Esophagus muscularis mucosa (tissue), 4 donors: ENCODE measurements around the gene ITPR1. TPM values are rescaled to one million over a fixed set of nuclear protein-coding genes. Genes with fewer than 3 reads are reported as not detected.
A peak's percentile ranks its signal among the peaks of the same experiment; 100 is the strongest.

ENCODE experiments used
- DNase-seq: peaks from one replicate; pipeline ENCODE4 v3.0.0-alpha.2; 2017; ENCODE audit errors: extremely low spot score
- H3K27ac ChIP-seq, 4 donors: fragments of 200-600 bp; sonication (generic); replicated peaks in 1 of 4; 1 replicate in 3 of 4; 2 replicates in 1 of 4; pipeline ENCODE4 v1.5.1; 2016 to 2019; ENCODE audit warnings: mild to moderate bottlenecking in 1 of 4
- H3K27me3 ChIP-seq, 4 donors: fragments of 200-600 bp; sonication (generic); one replicate each; pipeline versions ENCODE4 v1.5.1 to v1.6.0; 2016 to 2019
- H3K36me3 ChIP-seq, 4 donors: fragments of 200-600 bp; sonication (generic); one replicate each; pipeline ENCODE4 v1.5.1; 2016 to 2019
- H3K4me1 ChIP-seq, 4 donors: fragments of 200-600 bp; sonication (generic); one replicate each; pipeline ENCODE4 v1.5.1; 2016 to 2019
- H3K4me3 ChIP-seq, 4 donors: fragments of 200-600 bp; sonication (generic); 1 replicate in 2 of 4; 2 replicates in 2 of 4; pipeline ENCODE4 v1.5.1; 2016 to 2019; ENCODE audit warnings: mild to moderate bottlenecking in 4 of 4, moderate library complexity in 1 of 4
- H3K9me3 ChIP-seq, 4 donors: fragments of 200-600 bp; sonication (generic); 1 replicate in 3 of 4; 2 replicates in 1 of 4; pipeline ENCODE4 v1.5.1; 2016 to 2019
- CTCF ChIP-seq, 3 experiments: fragments of 200-600 bp in 2 of 3; fragments of 450-650 bp in 1 of 3; sonication (generic) in 2 of 3; IDR thresholded peaks; one replicate each; pipeline ENCODE4 v1.5.1; 2017 to 2019; ENCODE audit warnings: antibody characterized with exemption in 3 of 3, mild to moderate bottlenecking in 2 of 3, moderate library complexity in 1 of 3
- EP300 ChIP-seq: sonication (generic); formaldehyde crosslinking; IDR thresholded peaks from one replicate; pipeline ENCODE4 v1.6.1; 2017; ENCODE audit warnings: antibody characterized with exemption
- POLR2A ChIP-seq: fragments of 450-650 bp; IDR thresholded peaks from one replicate; pipeline ENCODE4 v1.6.1; 2017; ENCODE audit warnings: antibody characterized with exemption, moderate library complexity, mild to moderate bottlenecking, low read depth
- POLR2AphosphoS5 ChIP-seq, 2 donors: sonication (generic); formaldehyde crosslinking; IDR thresholded peaks; one replicate each; pipeline ENCODE4 v1.6.1; 2017; ENCODE audit warnings: antibody characterized with exemption in 2 of 2
- WGBS: methylation state at CpG from one replicate; pipeline ENCODE4 v1.1.5; 2018; 5-methylcytosine and 5-hydroxymethylcytosine counted together
- intact Hi-C: fragments of 100-400 bp; cut with DNase I; formaldehyde crosslinking; loops from one replicate; pipeline ENCODE4 v1.15.1; 2023
- total RNA-seq, 4 donors: library from RNA; depleted of rRNA; stranded (reverse); fragments of >200 nt; gene quantifications; one replicate each; pipeline versions ENCODE4 v1.1.0 to v1.2.1, GENCODE V29; 2016

The ITPR1 gene
- total RNA-seq, 4 donors from 2014 or later: 204 to 271 (median 222) TPM

- TF ChIP-seq CTCF (IDR thresholded peaks at IDR 0.05) (no peak), POLR2AphosphoS5 (IDR thresholded peaks at IDR 0.05) (peak; percentile 16 to 17)
- H3K9me3 ChIP-seq: no peaks in the 10 kb centered on the region
- peaks cover 30 to 32% (median 31%) of the 10 kb centered on the region in 4 donors for H3K4me1 ChIP-seq
- H3K4me3 ChIP-seq: no peak overlapping the region
- peak overlapping the region in 3 of 4 donors; percentile 19 to 40 (median 32) for H3K27ac ChIP-seq
- DNase-seq: no peak
- intact Hi-C loops: loop anchor here (10.0 kb wide), 1 partner anchor 52 kb away; no protein-coding TSS in a partner anchor
- WGBS: 55% methylated on average over 5 of the region's 5 CpGs
- H3K27me3 ChIP-seq: no peaks in the 10 kb centered on the region
- peaks cover 4 to 64% (median 22%) of the 10 kb centered on the region in 4 donors for H3K36me3 ChIP-seq
These were observed 283.9 kb downstream of the ITPR1 start for GRCh38 chr3:4776980-4777581.

- WGBS: 94% methylated on average over 2 of the region's 2 CpGs
- H3K27me3 ChIP-seq: no peaks in the 10 kb centered on the region
- H3K4me1 ChIP-seq: peaks cover 19 to 21% (median 20%) of the 10 kb centered on the region in 4 donors
- no peak for TF ChIP-seq EP300
- no peak for TF ChIP-seq CTCF (IDR thresholded peaks at IDR 0.05)
- no peak for TF ChIP-seq POLR2A
- no peak for TF ChIP-seq POLR2AphosphoS5 (IDR thresholded peaks at IDR 0.05)
- no peak overlapping the region for H3K27ac ChIP-seq
- H3K9me3 ChIP-seq: no peaks in the 10 kb centered on the region
- H3K36me3 ChIP-seq: peaks cover 11 to 74% (median 33%) of the 10 kb centered on the region in 4 donors
- H3K4me3 ChIP-seq: no peak overlapping the region
- intact Hi-C loops: loop anchor here (10.0 kb wide), 1 partner anchor 53 kb away; no protein-coding TSS in a partner anchor
- no peak for DNase-seq
These were observed 285.0 kb downstream of the ITPR1 start for GRCh38 chr3:4778119-4778518.

- Histone ChIP-seq H3K4me1 (peaks cover 16 to 19% (median 18%) of the 10 kb centered on the region in 4 donors), H3K4me3 (no peak overlapping the region), H3K27ac (no peak overlapping the region), H3K27me3 (no peaks in the 10 kb centered on the region), H3K9me3 (no peaks in the 10 kb centered on the region), H3K36me3 (peaks cover 16 to 76% (median 38%) of the 10 kb centered on the region in 4 donors)
- TF ChIP-seq EP300 (no peak), POLR2A (no peak), CTCF (IDR thresholded peaks at IDR 0.05) (no peak), POLR2AphosphoS5 (IDR thresholded peaks at IDR 0.05) (no peak)
- DNase-seq: no peak
- intact Hi-C loops: loop anchor here (10.0 kb wide), 1 partner anchor 54 kb away; no protein-coding TSS in a partner anchor
- WGBS: 95% methylated on average over 1 of the region's 1 CpG
These were observed 285.6 kb downstream of the ITPR1 start for GRCh38 chr3:4778740-4779139.

DNA sequence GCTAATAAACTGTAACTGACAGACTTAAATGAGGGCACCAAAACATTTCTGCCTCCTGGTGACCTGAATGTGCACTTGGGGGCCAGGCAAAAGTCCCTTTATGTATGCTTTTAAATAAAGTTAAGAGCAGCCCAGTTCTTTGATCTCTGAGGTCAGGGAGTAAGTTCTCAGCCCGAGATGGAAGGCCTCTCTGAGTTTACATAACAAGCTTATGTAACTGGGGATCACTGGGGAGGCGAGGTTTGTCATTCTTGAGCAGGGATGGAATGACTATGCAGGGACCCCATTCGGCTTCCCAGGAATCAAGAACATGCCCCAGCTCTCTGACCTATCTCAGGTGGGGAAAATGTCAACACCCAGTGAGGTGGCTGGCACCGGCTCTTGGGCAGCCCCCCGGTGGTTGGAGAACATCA, 287.4 kb downstream of the ITPR1 start:
- DNase-seq: no peak
- Histone ChIP-seq H3K4me1 (peaks cover 16 to 19% (median 18%) of the 10 kb centered on the region in 4 donors), H3K27me3 (no peaks in the 10 kb centered on the region), H3K4me3 (no peak overlapping the region), H3K9me3 (no peaks in the 10 kb centered on the region), H3K36me3 (peaks cover 23 to 76% (median 44%) of the 10 kb centered on the region in 4 donors), H3K27ac (peak overlapping the region in 1 of 4 donors; percentile 13)
- intact Hi-C loops: no loop called here
- WGBS: 53% methylated on average over 5 of the region's 5 CpGs
- TF ChIP-seq POLR2A (no peak), POLR2AphosphoS5 (IDR thresholded peaks at IDR 0.05) (no peak), CTCF (IDR thresholded peaks at IDR 0.05) (no peak), EP300 (no peak)
